Hepatocyte (in vitro differentiated cells): ENCODE measurements around the gene PSMB3. TPM values are rescaled to one million over a fixed set of nuclear protein-coding genes. Genes with fewer than 3 reads are reported as not detected.

Experiments
- DNase-seq: peaks from one replicate; pipeline ENCODE4 v3.0.0-alpha.2; 2016; ENCODE audit warnings: low spot score
- H2AFZ ChIP-seq: fragments of 200-600 bp; sonication (generic); 2 replicates; pipeline ENCODE4 v1.6.0; 2016; ENCODE audit warnings: antibody characterized with exemption, mild to moderate bottlenecking
- H3K27ac ChIP-seq: fragments of 200-600 bp; sonication (generic); 2 replicates; pipeline ENCODE4 v1.5.1; 2016; ENCODE audit warnings: mild to moderate bottlenecking
- H3K27me3 ChIP-seq: fragments of 200-600 bp; sonication (generic); 2 replicates; pipeline ENCODE4 v1.6.1; 2016
- H3K36me3 ChIP-seq: fragments of 200-600 bp; sonication (generic); replicated peaks from 2 replicates; pipeline ENCODE4 v1.5.1; 2016; ENCODE audit warnings: low read depth; ENCODE audit not compliant: insufficient read depth
- H3K4me1 ChIP-seq: fragments of 200-600 bp; sonication (generic); 2 replicates; pipeline ENCODE4 v1.5.1; 2016; ENCODE audit warnings: mild to moderate bottlenecking, moderate library complexity; ENCODE audit not compliant: insufficient read depth
- H3K4me2 ChIP-seq: fragments of 200-600 bp; sonication (generic); 2 replicates; pipeline ENCODE4 v1.6.0; 2016
- H3K4me3 ChIP-seq: fragments of 200-600 bp; sonication (generic); 2 replicates; pipeline ENCODE4 v1.5.1; 2016; ENCODE audit warnings: mild to moderate bottlenecking
- H3K79me2 ChIP-seq: fragments of 200-600 bp; sonication (generic); 2 replicates; pipeline ENCODE4 v1.6.0; 2017; ENCODE audit warnings: mild to moderate bottlenecking
- H3K9me2 ChIP-seq: fragments of 200-600 bp; sonication (generic); replicated peaks from 2 replicates; pipeline ENCODE4 v1.6.0; 2017; ENCODE audit warnings: mild to moderate bottlenecking; ENCODE audit not compliant: insufficient read depth
- H3K9me3 ChIP-seq: fragments of 200-600 bp; sonication (generic); 2 replicates; pipeline ENCODE4 v1.5.1; 2016; ENCODE audit warnings: low read depth, mild to moderate bottlenecking
- H4K20me1 ChIP-seq: fragments of 200-600 bp; sonication (generic); 2 replicates; pipeline ENCODE4 v1.6.0; 2016; ENCODE audit warnings: mild to moderate bottlenecking; ENCODE audit not compliant: insufficient read depth, poor library complexity, severe bottlenecking
- EZH2 ChIP-seq: fragments of 200-600 bp; sonication (generic); IDR thresholded peaks from 2 replicates; pipeline ENCODE4 v1.6.1; 2016; ENCODE audit warnings: antibody characterized with exemption, mild to moderate bottlenecking, borderline replicate concordance
- EZH2phosphoT487 ChIP-seq: fragments of 200-600 bp; sonication (generic); IDR thresholded peaks from one replicate; pipeline ENCODE4 v1.6.1; 2018; ENCODE audit warnings: antibody characterized with exemption, mild to moderate bottlenecking, low read depth, moderate library complexity; ENCODE audit not compliant: unreplicated experiment, severe bottlenecking
- WGBS: methylation state at CpG from one replicate; pipeline ENCODE4 v1.1.6; 2016; ENCODE audit warnings: low lambda C conversion rate; ENCODE audit errors: missing lambda C conversion rate; 5-methylcytosine and 5-hydroxymethylcytosine counted together
- polyA plus RNA-seq: library from polyadenylated mRNA; unstranded; fragments of >200 nt; fragmentation: Nextera tagmentation; extraction: Ambion mirVana; gene quantifications from 2 replicates; pipeline ENCODE4 v1.2.1, GENCODE V29; 2016
- total RNA-seq: library from RNA; depleted of rRNA; stranded (reverse); fragments of >200 nt; gene quantifications from 2 replicates; pipeline ENCODE4 v1.2.3, GENCODE V29; 2014
- TF ChIP-seq, protein P1 (sequence below): fragments of 200-600 bp; sonication (generic); IDR thresholded peaks from 2 replicates; pipeline ENCODE4 v1.5.1; 2016; ENCODE audit warnings: antibody characterized with exemption, mild to moderate bottlenecking; ENCODE audit not compliant: poor library complexity

PSMB3 gene
- total and polyA plus RNA-seq, 2 experiments from 2014 or later: 127 to 275 TPM

DNA sequence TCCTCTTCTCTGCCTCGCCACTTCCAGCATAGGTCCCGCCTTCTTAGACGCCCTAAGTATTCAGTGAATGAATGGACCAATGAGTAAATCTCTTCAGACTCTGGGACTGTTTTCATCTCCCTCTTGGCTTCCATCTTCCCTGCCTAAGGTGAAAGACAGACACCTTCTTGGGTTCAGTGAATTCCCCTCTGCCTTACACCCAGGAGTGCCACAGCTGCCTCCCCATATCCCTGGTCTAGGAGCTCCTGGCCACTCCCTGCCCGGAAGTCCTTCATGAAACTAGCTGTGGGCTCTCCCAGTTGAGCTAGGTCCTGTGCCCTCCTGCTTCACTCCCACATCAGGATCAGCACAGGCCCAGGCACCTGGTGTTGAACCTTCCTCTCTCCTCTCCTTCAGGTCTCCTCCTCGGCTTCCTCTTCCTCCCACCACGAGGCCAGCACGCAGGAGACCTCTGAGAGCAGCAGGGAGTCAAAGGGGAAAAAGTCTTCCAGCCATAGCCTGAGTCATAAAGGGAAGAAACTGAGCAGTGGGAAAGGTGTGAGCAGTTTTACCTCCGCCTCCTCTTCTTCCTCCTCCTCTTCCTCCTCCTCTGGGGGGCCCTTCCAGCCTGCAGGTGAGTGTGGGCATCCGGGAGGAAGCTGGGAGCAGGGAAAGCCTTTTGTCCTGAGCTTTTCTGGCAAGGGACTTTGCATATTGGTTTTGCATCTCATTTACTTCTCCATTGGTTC lies 37.2 kb upstream of the PSMB3 start:
- no peak for DNase-seq
- Histone ChIP-seq H3K4me2 (no peak overlapping the region), H3K9me2 (no peaks in the 10 kb centered on the region), H3K9me3 (no peaks in the 10 kb centered on the region), H3K4me3 (no peak overlapping the region), H2AFZ (no peak overlapping the region), H3K27ac (no peak overlapping the region), H3K79me2 (no peaks in the 10 kb centered on the region), H3K36me3 (no peaks in the 10 kb centered on the region), H3K27me3 (no peaks in the 10 kb centered on the region), H4K20me1 (no peaks in the 10 kb centered on the region), H3K4me1 (peaks cover 10% of the 10 kb centered on the region)
- 87% methylated on average over 9 of the region's 9 CpGs for WGBS
- TF ChIP-seq, protein P1, sequence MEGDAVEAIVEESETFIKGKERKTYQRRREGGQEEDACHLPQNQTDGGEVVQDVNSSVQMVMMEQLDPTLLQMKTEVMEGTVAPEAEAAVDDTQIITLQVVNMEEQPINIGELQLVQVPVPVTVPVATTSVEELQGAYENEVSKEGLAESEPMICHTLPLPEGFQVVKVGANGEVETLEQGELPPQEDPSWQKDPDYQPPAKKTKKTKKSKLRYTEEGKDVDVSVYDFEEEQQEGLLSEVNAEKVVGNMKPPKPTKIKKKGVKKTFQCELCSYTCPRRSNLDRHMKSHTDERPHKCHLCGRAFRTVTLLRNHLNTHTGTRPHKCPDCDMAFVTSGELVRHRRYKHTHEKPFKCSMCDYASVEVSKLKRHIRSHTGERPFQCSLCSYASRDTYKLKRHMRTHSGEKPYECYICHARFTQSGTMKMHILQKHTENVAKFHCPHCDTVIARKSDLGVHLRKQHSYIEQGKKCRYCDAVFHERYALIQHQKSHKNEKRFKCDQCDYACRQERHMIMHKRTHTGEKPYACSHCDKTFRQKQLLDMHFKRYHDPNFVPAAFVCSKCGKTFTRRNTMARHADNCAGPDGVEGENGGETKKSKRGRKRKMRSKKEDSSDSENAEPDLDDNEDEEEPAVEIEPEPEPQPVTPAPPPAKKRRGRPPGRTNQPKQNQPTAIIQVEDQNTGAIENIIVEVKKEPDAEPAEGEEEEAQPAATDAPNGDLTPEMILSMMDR: no peak
- TF ChIP-seq EZH2 (no peak), EZH2phosphoT487 (no peak)

DNA sequence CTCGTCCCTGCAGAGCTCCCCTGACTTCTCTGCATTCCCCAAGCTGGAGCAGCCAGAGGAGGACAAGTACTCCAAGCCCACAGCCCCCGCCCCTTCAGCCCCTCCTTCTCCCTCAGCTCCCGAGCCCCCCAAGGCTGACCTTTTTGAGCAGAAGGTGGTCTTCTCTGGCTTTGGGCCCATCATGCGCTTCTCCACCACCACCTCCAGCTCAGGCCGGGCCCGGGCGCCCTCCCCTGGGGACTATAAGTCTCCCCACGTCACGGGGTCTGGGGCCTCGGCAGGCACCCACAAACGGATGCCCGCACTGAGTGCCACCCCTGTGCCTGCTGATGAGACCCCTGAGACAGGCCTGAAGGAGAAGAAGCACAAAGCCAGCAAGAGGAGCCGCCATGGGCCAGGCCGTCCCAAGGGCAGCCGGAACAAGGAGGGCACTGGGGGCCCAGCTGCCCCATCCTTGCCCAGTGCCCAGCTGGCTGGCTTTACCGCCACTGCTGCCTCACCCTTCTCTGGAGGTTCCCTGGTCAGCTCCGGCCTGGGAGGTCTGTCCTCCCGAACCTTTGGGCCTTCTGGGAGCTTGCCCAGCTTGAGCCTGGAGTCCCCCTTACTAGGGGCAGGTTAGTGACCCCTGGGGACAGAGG lies 36.1 kb upstream of the PSMB3 start:
- Histone ChIP-seq H3K4me2 (no peak overlapping the region), H3K36me3 (no peaks in the 10 kb centered on the region), H3K9me3 (no peaks in the 10 kb centered on the region), H3K9me2 (no peaks in the 10 kb centered on the region), H3K4me1 (peaks cover 10% of the 10 kb centered on the region), H4K20me1 (no peaks in the 10 kb centered on the region), H3K27me3 (no peaks in the 10 kb centered on the region), H3K27ac (no peak overlapping the region), H3K79me2 (no peaks in the 10 kb centered on the region), H2AFZ (no peak overlapping the region), H3K4me3 (no peak overlapping the region)
- TF ChIP-seq EZH2 (no peak), EZH2phosphoT487 (no peak)
- TF ChIP-seq, protein P1: no peak
- 95% methylated on average over 16 of the region's 18 CpGs for WGBS
- DNase-seq: no peak

DNA sequence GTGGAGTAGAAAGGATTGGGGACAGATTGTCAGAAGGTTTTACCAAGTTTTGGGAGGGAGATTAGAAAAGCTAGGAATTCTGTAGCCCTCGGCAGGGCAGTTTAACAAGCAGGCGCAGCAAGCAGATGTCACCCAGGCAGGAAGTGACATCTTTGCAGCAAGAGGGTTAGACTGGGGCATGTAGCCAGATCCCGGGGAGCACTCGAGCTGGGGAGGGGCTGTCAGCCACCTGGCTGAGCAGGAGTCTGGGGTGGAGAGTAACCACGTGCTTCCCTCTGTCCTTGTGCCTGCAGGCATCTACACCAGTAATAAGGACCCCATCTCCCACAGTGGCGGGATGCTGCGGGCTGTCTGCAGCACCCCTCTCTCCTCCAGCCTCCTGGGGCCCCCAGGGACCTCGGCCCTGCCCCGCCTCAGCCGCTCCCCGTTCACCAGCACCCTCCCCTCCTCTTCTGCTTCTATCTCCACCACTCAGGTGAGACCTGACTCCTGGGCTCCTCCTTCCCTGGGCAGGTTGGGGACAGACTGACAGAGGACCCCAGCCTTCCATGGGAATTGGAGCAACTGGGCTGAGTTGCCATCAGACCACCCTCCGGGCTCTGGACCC lies 35.3 kb upstream of the PSMB3 start:
- no peak for TF ChIP-seq EZH2phosphoT487
- no peak for TF ChIP-seq EZH2
- TF ChIP-seq, protein P1: no peak
- no peaks in the 10 kb centered on the region for H3K36me3 ChIP-seq
- no peaks in the 10 kb centered on the region for H3K27me3 ChIP-seq
- H4K20me1 ChIP-seq: no peaks in the 10 kb centered on the region
- DNase-seq: no peak
- H3K79me2 ChIP-seq: no peaks in the 10 kb centered on the region
- WGBS: 93% methylated on average over 12 of the region's 12 CpGs
- no peak overlapping the region for H2AFZ ChIP-seq
- no peak overlapping the region for H3K4me3 ChIP-seq
- no peaks in the 10 kb centered on the region for H3K9me2 ChIP-seq
- no peak overlapping the region for H3K27ac ChIP-seq
- no peaks in the 10 kb centered on the region for H3K9me3 ChIP-seq
- H3K4me2 ChIP-seq: no peak overlapping the region
- H3K4me1 ChIP-seq: peaks cover 10% of the 10 kb centered on the region
